ENCODE data around the gene WDR36.
A peak's percentile ranks its signal among the peaks of the same experiment; 100 is the strongest.

The WDR36 gene

DNA sequence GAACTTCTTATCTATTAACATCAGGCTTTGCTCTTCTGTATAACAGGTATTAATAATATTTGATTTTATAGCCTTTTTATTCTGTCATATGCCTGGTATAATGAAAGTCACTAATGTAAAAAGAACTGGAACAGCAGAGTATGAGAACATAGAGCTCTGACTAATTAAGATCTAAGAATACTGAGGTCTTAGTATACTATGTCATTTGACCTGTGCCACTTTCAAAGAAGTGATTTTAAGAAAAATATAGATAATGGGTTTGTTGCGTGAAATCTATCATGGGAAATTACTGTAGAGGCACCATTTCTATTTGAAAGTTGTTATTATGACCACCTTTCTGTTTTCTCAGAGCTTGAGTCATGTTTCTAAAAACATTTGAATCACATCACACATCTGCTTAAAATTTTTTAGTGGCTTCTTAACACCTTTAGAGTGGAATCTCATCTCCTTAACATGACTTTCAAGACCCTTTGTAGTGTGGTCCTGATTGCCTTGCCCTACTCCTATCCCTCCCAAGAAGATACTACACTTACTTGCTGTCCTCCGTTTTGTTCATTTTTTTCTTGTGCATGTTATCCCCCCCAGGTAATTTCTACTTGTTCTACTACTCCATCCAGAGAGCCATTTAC lies 14.3 kb downstream of the WDR36 start:
- DNase-seq = no peak

DNA sequence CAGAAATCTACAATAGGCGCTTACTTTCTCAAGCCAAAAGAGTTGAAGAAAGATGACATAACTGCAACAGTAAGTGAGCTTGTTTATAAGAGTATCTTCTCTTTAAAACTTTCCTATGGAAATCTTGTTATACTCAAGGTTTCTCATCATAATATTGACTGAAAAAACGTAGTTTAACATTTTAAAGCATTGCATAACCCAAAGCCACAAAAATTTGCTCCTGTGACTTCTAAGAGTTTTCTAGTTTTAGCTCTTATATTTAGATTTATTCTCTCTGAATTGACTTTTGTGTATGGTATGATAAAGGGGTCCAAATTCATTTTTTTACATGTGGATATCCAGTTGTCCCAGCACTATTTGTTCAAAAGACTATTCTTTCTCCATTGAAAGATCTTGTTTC lies 15.2 kb downstream of the WDR36 start:
- no peak for DNase-seq

GRCh38 chr5:111111956-111112355 lies 19.8 kb downstream of the WDR36 start:
- no peak for DNase-seq

- no peak for DNase-seq
These were observed 21.5 kb downstream of the WDR36 start for GRCh38 chr5:111113678-111114077.

DNA sequence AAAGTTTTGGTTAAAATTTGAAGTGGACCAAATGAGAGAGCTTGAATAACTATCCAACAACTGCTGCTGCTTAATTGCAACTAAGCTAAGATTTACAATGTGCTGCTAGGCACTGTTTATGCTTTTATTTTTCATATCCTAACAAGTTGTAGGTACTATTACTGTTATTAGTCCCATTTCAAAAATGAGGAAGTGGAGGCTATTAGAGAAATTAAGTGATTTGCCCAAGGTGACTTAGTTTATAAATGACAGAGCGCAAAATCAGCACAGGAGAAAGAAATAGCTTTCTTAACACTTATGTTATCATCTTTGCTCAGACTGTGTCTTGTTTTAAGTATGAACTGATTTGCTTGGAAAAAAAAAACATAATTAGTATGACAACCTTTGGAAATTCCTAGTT lies 23.1 kb downstream of the WDR36 start:
- no peak for DNase-seq

GRCh38 chr5:111116550-111116949 lies 24.4 kb downstream of the WDR36 start:
- no peak for DNase-seq

GRCh38 chr5:111117136-111117535 lies 25.0 kb downstream of the WDR36 start:
- no peak for DNase-seq

- DNase-seq = no peak
These were observed 27.1 kb downstream of the WDR36 start for GRCh38 chr5:111119221-111119620.

DNA sequence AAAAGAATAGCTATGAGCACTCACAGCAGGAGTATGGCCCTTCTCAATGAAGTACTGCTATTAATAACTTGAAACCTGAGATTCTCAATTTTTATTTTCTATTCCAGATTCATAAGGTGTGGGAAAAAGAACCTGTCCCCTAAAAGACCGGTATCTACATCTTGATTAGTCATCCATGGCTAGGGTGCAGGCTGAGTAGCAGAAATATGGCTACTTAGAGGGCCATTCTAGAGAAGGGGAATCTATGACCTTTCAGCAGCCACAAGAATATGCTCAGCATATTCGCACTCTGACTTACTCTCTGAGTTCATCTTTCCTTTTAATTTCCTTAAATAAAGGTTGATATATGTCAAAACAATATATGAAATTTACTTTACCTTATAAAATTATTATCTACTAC lies 27.7 kb downstream of the WDR36 start:
- no peak for DNase-seq

DNA sequence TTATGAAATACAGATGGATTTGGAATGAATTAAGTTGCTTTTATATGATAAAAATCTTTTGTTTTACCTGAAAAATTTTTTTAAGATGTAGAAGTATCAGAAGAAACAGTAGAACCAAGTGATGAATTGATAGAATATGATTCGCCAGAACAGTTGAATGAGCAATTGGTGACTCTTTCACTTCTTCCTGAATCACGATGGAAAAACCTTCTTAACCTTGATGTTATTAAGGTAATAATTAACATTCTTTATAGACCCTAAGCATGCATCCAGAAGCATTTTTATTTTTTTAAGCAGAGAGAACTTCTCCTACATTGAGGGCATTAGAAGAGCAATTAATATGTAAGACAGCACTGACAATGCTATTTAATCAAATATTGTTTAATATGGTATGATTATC lies 28.8 kb downstream of the WDR36 start:
- no peak for DNase-seq

DNA sequence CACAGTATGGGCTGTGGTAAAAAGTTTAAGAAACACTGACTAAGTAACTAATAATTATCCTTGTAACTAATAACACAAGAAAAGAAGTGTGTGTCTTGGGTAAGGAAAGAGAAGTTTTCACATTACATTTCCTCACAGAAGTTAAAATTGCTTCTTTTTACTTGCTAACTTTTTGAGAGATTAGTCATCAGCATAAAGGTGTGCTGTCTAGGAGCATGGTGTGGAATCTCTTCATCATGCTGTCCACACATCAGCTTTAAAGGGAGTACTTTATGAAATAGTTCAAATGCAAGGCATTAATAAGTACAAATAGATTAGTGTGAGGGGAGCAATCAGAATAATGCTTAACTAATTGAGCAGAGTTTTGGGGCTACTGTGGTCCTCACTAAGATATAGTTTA lies 29.8 kb downstream of the WDR36 start:
- DNase-seq = no peak

- DNase-seq = no peak
These were observed 30.2 kb downstream of the WDR36 start for GRCh38 chr5:111122398-111122797.

DNA sequence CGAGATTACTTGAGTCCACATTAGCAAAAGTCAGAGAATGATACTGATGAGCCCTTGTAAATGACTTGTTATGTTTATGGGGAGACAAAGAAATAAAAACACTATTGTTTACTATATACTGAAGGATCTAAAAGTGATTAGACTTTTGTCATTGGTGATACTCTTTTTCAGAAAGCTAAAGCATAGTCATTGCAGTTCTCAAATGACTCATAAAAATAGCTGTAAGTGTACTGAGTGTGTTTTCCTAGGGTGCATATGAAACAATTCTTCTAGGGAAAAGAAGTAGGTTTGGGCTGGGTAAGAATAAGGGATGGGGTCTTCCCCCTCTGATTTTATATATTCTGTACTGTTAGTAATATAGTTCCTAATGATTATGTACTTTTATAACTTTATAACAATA lies 32.6 kb downstream of the WDR36 start:
- no peak for DNase-seq

GRCh38 chr5:111126896-111127295 lies 34.7 kb downstream of the WDR36 start:
- no peak for DNase-seq

GRCh38 chr5:111127453-111128195 lies 35.5 kb downstream of the WDR36 start:
- DNase-seq = no peak

- DNase-seq = peak; percentile 68
These were observed 37.8 kb downstream of the WDR36 start for GRCh38 chr5:111129938-111130337.

GRCh38 chr5:111131356-111131755 lies 39.2 kb downstream of the WDR36 start:
- DNase-seq = no peak

DNA sequence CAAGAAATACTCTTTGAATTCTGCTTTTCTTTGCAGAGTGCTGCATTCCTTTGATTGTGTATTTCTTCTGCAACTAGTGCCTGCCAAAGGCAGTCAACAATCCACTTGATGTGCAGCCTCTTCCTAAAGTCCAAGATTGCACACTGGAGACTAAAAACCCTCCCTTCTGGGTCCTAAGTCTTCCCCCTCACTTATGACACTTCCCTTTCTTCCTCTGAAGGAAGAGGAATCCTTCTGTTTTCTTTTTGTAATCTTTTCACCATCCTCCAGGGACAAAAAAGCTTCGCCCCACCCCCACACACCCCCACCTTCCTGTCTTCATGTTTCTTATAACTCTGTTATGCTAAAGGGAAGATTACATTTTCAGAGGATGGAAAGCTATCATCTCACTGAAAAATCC lies 39.9 kb downstream of the WDR36 start:
- DNase-seq = no peak

GRCh38 chr5:111132731-111133435 lies 40.7 kb downstream of the WDR36 start:
- no peak for DNase-seq

- DNase-seq = no peak
These were observed 41.2 kb downstream of the WDR36 start for GRCh38 chr5:111133436-111133751.

GRCh38 chr5:111134087-111134486 lies 41.9 kb downstream of the WDR36 start:
- DNase-seq = peak; percentile 80

GRCh38 chr5:111134864-111135263 lies 42.7 kb downstream of the WDR36 start:
- no peak for DNase-seq

- no peak for DNase-seq
These were observed 43.2 kb downstream of the WDR36 start for GRCh38 chr5:111135363-111135762.

GRCh38 chr5:111135946-111136345 lies 43.8 kb downstream of the WDR36 start:
- DNase-seq = peak; percentile 49

Data from fibroblast of skin of right biceps (primary cell).